ENCODE data around the gene RPN2. TPM values are rescaled to one million over a fixed set of nuclear protein-coding genes. Genes with fewer than 3 reads are reported as not detected.

RPN2 gene
- polyA plus RNA-seq, 3 donors: 169 to 215 (median 199) TPM

- Histone ChIP-seq H3K4me3 (replicated peaks in 1 of 3; ENCODE audit: low read depth in 2 of 3, low read length in 3 of 3) (peak overlapping the region in 1 of 3 experiments; percentile 37), H3K36me3 (replicated peaks in 1 of 2; ENCODE audit: control insufficient read depth in 1 of 2, insufficient read depth in 2 of 2, low read length in 2 of 2) (no peaks in the 10 kb centered on the region), H2AFZ (ENCODE audit: insufficient read depth, low read depth, low read length, poor library complexity, severe bottlenecking) (no peak overlapping the region), H3K4me1 (ENCODE audit: control insufficient read depth in 1 of 2, insufficient read depth in 2 of 2, low read length in 2 of 2) (peaks cover 78 to 80% of the 10 kb centered on the region in 2 donors), H4K20me1 (ENCODE audit: insufficient read depth, low read length) (no peaks in the 10 kb centered on the region), H3K4me2 (replicated peaks; ENCODE audit: extremely low read depth, low read length, poor library complexity, severe bottlenecking) (peak overlapping the region; percentile 42), H3K79me2 (ENCODE audit: insufficient read depth, low read length) (no peaks in the 10 kb centered on the region), H3K27ac (ENCODE audit: low read depth in 1 of 2, low read length in 2 of 2) (peak overlapping the region; percentile 82 to 100), H3K9ac (ENCODE audit: insufficient read depth, low read length, poor library complexity, severe bottlenecking) (peak overlapping the region; percentile 63), H3K9me3 (replicated peaks in 1 of 2; ENCODE audit: control insufficient read depth in 1 of 2, insufficient read depth in 1 of 2, low read length in 2 of 2) (no peaks in the 10 kb centered on the region), H3K27me3 (ENCODE audit: control insufficient read depth in 2 of 2, insufficient read depth in 2 of 2, low read length in 2 of 2) (no peaks in the 10 kb centered on the region)
- intact Hi-C loops (cut with micrococcal nuclease): loop anchor here in 1 of 2 donors (5.0 kb wide), 1 partner anchor 62 kb away; no protein-coding TSS in a partner anchor
- peak overlapping the region; percentile 4 to 76 for H3K4me3 Mint-ChIP-seq
- H3K36me3 Mint-ChIP-seq: peaks cover 0 to 3% of the 10 kb centered on the region in 2 donors
- WGBS (ENCODE audit: insufficient coverage): 89% methylated on average over 1 of the region's 5 CpGs
- H3K27ac Mint-ChIP-seq: peak overlapping the region; percentile 94 to 99 (median 97)
- no peak for TF ChIP-seq CTCF (IDR thresholded peaks at IDR 0.05)
- H3K4me1 Mint-ChIP-seq: peaks cover 70% of the 10 kb centered on the region
- peaks cover 0 to 3% (median 2%) of the 10 kb centered on the region in 7 donors for H3K9me3 Mint-ChIP-seq
- peak; percentile 82 to 91 (median 89) for DNase-seq
- H3K27me3 Mint-ChIP-seq (ENCODE audit: low read depth in 3 of 3): peaks cover 0 to 2% (median under 1%) of the 10 kb centered on the region in 3 donors
Observed at GRCh38 chr20:37274851-37275524, 95.9 kb downstream of the RPN2 start.

- no peaks in the 10 kb centered on the region for H3K36me3 Mint-ChIP-seq
- H3K4me3 Mint-ChIP-seq: peak overlapping the region; percentile 65 to 86
- Histone ChIP-seq H4K20me1 (ENCODE audit: insufficient read depth, low read length) (no peaks in the 10 kb centered on the region), H3K9me3 (replicated peaks in 1 of 2; ENCODE audit: control insufficient read depth in 1 of 2, insufficient read depth in 1 of 2, low read length in 2 of 2) (no peaks in the 10 kb centered on the region), H3K27me3 (ENCODE audit: control insufficient read depth in 2 of 2, insufficient read depth in 2 of 2, low read length in 2 of 2) (no peaks in the 10 kb centered on the region), H3K4me1 (ENCODE audit: control insufficient read depth in 1 of 2, insufficient read depth in 2 of 2, low read length in 2 of 2) (peaks cover 62 to 63% of the 10 kb centered on the region in 2 donors), H3K27ac (ENCODE audit: low read depth in 1 of 2, low read length in 2 of 2) (peak overlapping the region; percentile 82 to 100), H3K79me2 (ENCODE audit: insufficient read depth, low read length) (no peaks in the 10 kb centered on the region), H3K9ac (ENCODE audit: insufficient read depth, low read length, poor library complexity, severe bottlenecking) (peak overlapping the region; percentile 56), H3K36me3 (replicated peaks in 1 of 2; ENCODE audit: control insufficient read depth in 1 of 2, insufficient read depth in 2 of 2, low read length in 2 of 2) (no peaks in the 10 kb centered on the region), H3K4me2 (replicated peaks; ENCODE audit: extremely low read depth, low read length, poor library complexity, severe bottlenecking) (peak overlapping the region; percentile 37), H2AFZ (ENCODE audit: insufficient read depth, low read depth, low read length, poor library complexity, severe bottlenecking) (peak overlapping the region; percentile 70), H3K4me3 (replicated peaks in 1 of 3; ENCODE audit: low read depth in 2 of 3, low read length in 3 of 3) (peak overlapping the region in 1 of 3 experiments; percentile 45)
- WGBS (ENCODE audit: insufficient coverage): 0% methylated on average over 10 of the region's 15 CpGs
- TF ChIP-seq CTCF (IDR thresholded peaks at IDR 0.05): peak; percentile 24
- peaks cover 0 to 2% (median 2%) of the 10 kb centered on the region in 3 donors for H3K27me3 Mint-ChIP-seq (ENCODE audit: low read depth in 3 of 3)
- peak overlapping the region; percentile 90 to 99 (median 97) for H3K27ac Mint-ChIP-seq
- peak; percentile 63 to 81 (median 72) for DNase-seq
- no peaks in the 10 kb centered on the region for H3K9me3 Mint-ChIP-seq
- H3K4me1 Mint-ChIP-seq: peaks cover 53% of the 10 kb centered on the region
- intact Hi-C loops (cut with micrococcal nuclease): no loop called here
Observed at GRCh38 chr20:37276494-37277252, 97.5 kb downstream of the RPN2 start.

Data from CD14-positive monocyte (primary cell).